CD14-positive monocyte (primary cell): ENCODE measurements around the gene NEURL1B. TPM values are rescaled to one million over a fixed set of nuclear protein-coding genes. Genes with fewer than 3 reads are reported as not detected.

Experiments
- DNase-seq, 3 donors: peaks; one replicate each; pipeline ENCODE4 v3.0.0-alpha.2; 2011 to 2022
- H2AFZ ChIP-seq: 2 replicates; pipeline ENCODE4 v1.6.0; 2012; ENCODE audit warnings: mild to moderate bottlenecking, low read depth, low read length, inconsistent platforms; ENCODE audit not compliant: insufficient read depth, poor library complexity, severe bottlenecking
- H3K27ac ChIP-seq, 2 donors: 1 replicate in 1 of 2; 2 replicates in 1 of 2; pipeline ENCODE4 v1.5.1; 2012 to 2013; ENCODE audit warnings: low read length in 2 of 2, control low read depth in 1 of 2, inconsistent platforms in 1 of 2, low read depth in 1 of 2, mild to moderate bottlenecking in 1 of 2
- H3K27me3 ChIP-seq, 2 donors: one replicate each; pipeline versions ENCODE4 v1.6.0 to v1.6.1; 2011 to 2013; ENCODE audit warnings: low read length in 2 of 2; ENCODE audit not compliant: control insufficient read depth in 2 of 2, insufficient read depth in 2 of 2
- H3K36me3 ChIP-seq, 2 donors: replicated peaks in 1 of 2; 1 replicate in 1 of 2; 2 replicates in 1 of 2; pipeline versions ENCODE4 v1.5.1 to v1.6.1; 2012 to 2013; ENCODE audit warnings: low read length in 2 of 2, control low read depth in 1 of 2, inconsistent platforms in 1 of 2, mild to moderate bottlenecking in 1 of 2; ENCODE audit not compliant: insufficient read depth in 2 of 2, control insufficient read depth in 1 of 2
- H3K4me1 ChIP-seq, 2 donors: 1 replicate in 1 of 2; 2 replicates in 1 of 2; pipeline versions ENCODE4 v1.5.1 to v1.6.1; 2012 to 2013; ENCODE audit warnings: low read length in 2 of 2, control low read depth in 1 of 2, inconsistent platforms in 1 of 2, mild to moderate bottlenecking in 1 of 2, moderate library complexity in 1 of 2; ENCODE audit not compliant: insufficient read depth in 2 of 2, control insufficient read depth in 1 of 2
- H3K4me2 ChIP-seq: replicated peaks from 2 replicates; pipeline ENCODE3; 2012; ENCODE audit warnings: low read length, moderate library complexity, mild to moderate bottlenecking; ENCODE audit not compliant: poor library complexity, severe bottlenecking; ENCODE audit errors: extremely low read depth
- H3K4me3 ChIP-seq, 3 experiments: fragments of 200-600 bp in 1 of 3; sonication (generic) in 1 of 3; replicated peaks in 1 of 3; 1 replicate in 2 of 3; 2 replicates in 1 of 3; pipeline ENCODE4 v1.5.1; 2011 to 2013; ENCODE audit warnings: low read length in 3 of 3, mild to moderate bottlenecking in 3 of 3, control low read depth in 2 of 3, low read depth in 2 of 3, inconsistent platforms in 1 of 3, moderate library complexity in 1 of 3
- H3K79me2 ChIP-seq: 2 replicates; pipeline ENCODE4 v1.6.0; 2012; ENCODE audit warnings: mild to moderate bottlenecking, control low read depth, inconsistent platforms, low read length, moderate library complexity; ENCODE audit not compliant: insufficient read depth
- H3K9ac ChIP-seq: 2 replicates; pipeline ENCODE4 v1.6.0; 2017; ENCODE audit warnings: low read length, mild to moderate bottlenecking; ENCODE audit not compliant: insufficient read depth, poor library complexity, severe bottlenecking
- H3K9me3 ChIP-seq, 2 donors: replicated peaks in 1 of 2; 1 replicate in 1 of 2; 2 replicates in 1 of 2; pipeline versions ENCODE4 v1.5.1 to v1.6.1; 2012 to 2013; ENCODE audit warnings: low read length in 2 of 2, control low read depth in 1 of 2; ENCODE audit not compliant: control insufficient read depth in 1 of 2, insufficient read depth in 1 of 2
- H4K20me1 ChIP-seq: 2 replicates; pipeline ENCODE4 v1.6.0; 2012; ENCODE audit warnings: mild to moderate bottlenecking, low read length, control low read depth, moderate library complexity; ENCODE audit not compliant: insufficient read depth
- H3K27ac Mint-ChIP-seq, 7 donors: one replicate each; pipeline ENCODE4 v1.8.0; 2020; ENCODE audit warnings: mild to moderate bottlenecking in 7 of 7, mixed read lengths in 7 of 7, moderate library complexity in 6 of 7, inconsistent platforms in 2 of 7
- H3K27me3 Mint-ChIP-seq, 3 donors: one replicate each; pipeline ENCODE4 v1.8.0; 2021 to 2022; ENCODE audit warnings: low read depth in 3 of 3, mild to moderate bottlenecking in 3 of 3, mixed read lengths in 3 of 3, moderate library complexity in 3 of 3, inconsistent platforms in 1 of 3
- H3K36me3 Mint-ChIP-seq, 2 donors: one replicate each; pipeline ENCODE4 v1.8.0; 2020; ENCODE audit warnings: mixed read lengths in 2 of 2, inconsistent platforms in 1 of 2, mild to moderate bottlenecking in 1 of 2
- H3K4me1 Mint-ChIP-seq: one replicate; pipeline ENCODE4 v1.8.0; 2020; ENCODE audit warnings: mild to moderate bottlenecking, mixed read lengths
- H3K4me3 Mint-ChIP-seq, 2 donors: one replicate each; pipeline ENCODE4 v1.8.0; 2020; ENCODE audit warnings: mild to moderate bottlenecking in 2 of 2, mixed read lengths in 2 of 2, moderate library complexity in 1 of 2
- H3K9me3 Mint-ChIP-seq, 7 donors: one replicate each; pipeline ENCODE4 v1.8.0; 2020 to 2022; ENCODE audit warnings: mixed read lengths in 7 of 7, mild to moderate bottlenecking in 6 of 7, moderate library complexity in 6 of 7, inconsistent platforms in 2 of 7
- CTCF ChIP-seq: fragments of 200-600 bp; IDR thresholded peaks from one replicate; pipeline ENCODE4 v1.8.0; 2022; ENCODE audit warnings: antibody characterized with exemption, mild to moderate bottlenecking
- WGBS: methylation state at CpG from one replicate; pipeline ENCODE4 v1.1.5; 2013; ENCODE audit warnings: missing lambda C conversion rate; ENCODE audit not compliant: insufficient coverage; 5-methylcytosine and 5-hydroxymethylcytosine counted together
- intact Hi-C, 2 donors: fragments of 100-400 bp; cut with micrococcal nuclease; formaldehyde crosslinking; loops; one replicate each; pipeline versions ENCODE4 v1.15.0 to v1.15.1; 2023
- polyA plus RNA-seq, 3 donors: library from polyadenylated mRNA; depleted of rRNA in 1 of 3; unstranded in 2 of 3; stranded (reverse) in 1 of 3; fragments of 300-500 nt in 2 of 3; fragments of >200 nt in 1 of 3; fragmentation: Illumina TruSeq in 2 of 3; gene quantifications; 1 replicate in 2 of 3; 2 replicates in 1 of 3; pipeline ENCODE4 v1.2.3, GENCODE V29; 2012 to 2021

Gene NEURL1B
- polyA plus RNA-seq, 3 donors, result 0.01 TPM; not detected in 2

DNA sequence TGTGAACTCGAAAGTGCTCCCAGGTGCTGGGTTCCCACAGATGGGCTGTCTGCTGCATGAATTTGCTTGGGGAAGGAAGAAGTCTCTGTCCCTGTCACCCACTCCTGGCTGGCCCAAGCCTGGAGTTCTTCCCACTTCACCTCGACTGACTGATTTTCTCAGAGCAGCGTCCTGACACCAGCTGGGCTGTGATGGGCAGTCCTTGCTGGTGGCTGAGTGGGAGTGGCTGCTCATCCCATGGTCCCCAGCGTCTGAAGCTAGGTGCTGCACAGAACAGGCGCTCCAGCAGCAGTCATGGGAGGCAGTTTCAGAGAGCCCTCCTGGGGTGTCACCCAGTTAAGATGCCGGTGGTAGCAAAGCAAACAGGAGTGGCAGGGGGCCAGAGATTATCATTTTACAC is 10.1 kb upstream of the NEURL1B start:
- whole genome bisulfite sequencing, result 89% methylated on average over 6 of the region's 6 CpGs
- no peak overlapping the region for H3K4me2 ChIP-seq
- DNase-seq, result no peak
- H3K27ac ChIP-seq, result no peak overlapping the region
- Mint-ChIP-seq H3K4me1 (no peaks in the 10 kb centered on the region), H3K27me3 (peaks cover 0 to 9% (median 2%) of the 10 kb centered on the region in 3 donors), H3K36me3 (no peaks in the 10 kb centered on the region), H3K27ac (no peak overlapping the region), H3K4me3 (no peak overlapping the region), H3K9me3 (no peaks in the 10 kb centered on the region)
- no peak for TF ChIP-seq CTCF
- H3K4me3 ChIP-seq, result no peak overlapping the region
- no peaks in the 10 kb centered on the region for H3K9me3 ChIP-seq
- H4K20me1 ChIP-seq, result no peaks in the 10 kb centered on the region
- H3K79me2 ChIP-seq, result no peaks in the 10 kb centered on the region
- no peaks in the 10 kb centered on the region for H3K27me3 ChIP-seq
- intact Hi-C loops, result no loop called here
- no peaks in the 10 kb centered on the region for H3K36me3 ChIP-seq
- H2AFZ ChIP-seq, result no peak overlapping the region
- H3K9ac ChIP-seq, result no peak overlapping the region
- no peaks in the 10 kb centered on the region for H3K4me1 ChIP-seq

DNA sequence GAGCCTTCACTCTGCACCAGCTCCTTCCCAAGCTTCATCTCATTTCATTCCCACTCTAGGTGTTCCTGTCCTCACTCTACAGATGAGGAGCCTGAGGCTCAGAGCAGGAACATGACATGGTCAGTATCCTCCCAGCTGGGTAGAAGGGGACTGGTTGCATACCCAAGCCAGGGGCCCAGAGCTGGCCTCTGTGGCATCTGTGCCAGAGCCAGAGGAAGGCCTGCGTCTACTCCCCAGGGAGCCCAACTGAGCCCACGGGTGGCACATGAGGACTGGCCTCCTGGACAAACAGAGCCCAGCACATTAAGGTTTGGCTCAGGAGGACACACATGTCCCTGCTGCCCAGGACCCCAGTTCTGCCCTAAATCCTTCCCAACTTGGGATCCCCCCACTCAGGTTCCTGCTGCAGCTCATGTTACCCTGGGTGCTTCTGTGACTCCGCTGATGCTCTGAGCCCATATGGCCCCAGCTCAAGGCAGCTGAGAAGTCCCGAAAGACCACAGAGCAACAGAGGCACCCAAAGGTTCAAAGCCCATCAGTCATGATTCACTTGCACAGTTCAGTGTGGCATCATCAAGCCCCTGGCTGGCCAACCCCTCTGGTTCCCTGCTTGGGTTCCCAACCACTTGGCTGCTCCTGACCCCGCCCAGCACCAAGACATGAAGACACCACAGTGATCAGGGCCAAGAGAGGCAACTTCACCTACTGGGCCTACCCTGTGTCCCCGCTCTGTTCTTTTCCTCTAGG is 8.5 kb upstream of the NEURL1B start:
- Mint-ChIP-seq H3K36me3 (no peaks in the 10 kb centered on the region), H3K9me3 (no peaks in the 10 kb centered on the region), H3K27me3 (peaks cover 0 to 9% (median 4%) of the 10 kb centered on the region in 3 donors), H3K4me3 (no peak overlapping the region), H3K27ac (no peak overlapping the region), H3K4me1 (peaks cover 5% of the 10 kb centered on the region)
- Histone ChIP-seq H3K9me3 (no peaks in the 10 kb centered on the region), H4K20me1 (no peaks in the 10 kb centered on the region), H3K36me3 (no peaks in the 10 kb centered on the region), H3K4me1 (no peaks in the 10 kb centered on the region), H3K27ac (no peak overlapping the region), H3K9ac (no peak overlapping the region), H2AFZ (no peak overlapping the region), H3K4me3 (no peak overlapping the region), H3K79me2 (no peaks in the 10 kb centered on the region), H3K4me2 (no peak overlapping the region), H3K27me3 (no peaks in the 10 kb centered on the region)
- no peak for TF ChIP-seq CTCF
- no peak for DNase-seq
- WGBS, result 97% methylated on average over 5 of the region's 6 CpGs
- intact Hi-C loops, result no loop called here
